HepG2 (cell line): ENCODE measurements around the gene CSH1. TPM values are rescaled to one million over a fixed set of nuclear protein-coding genes. Genes with fewer than 3 reads are reported as not detected.
A peak's percentile ranks its signal among the peaks of the same experiment; 100 is the strongest.

Experiments used
- ATAC-seq: fragments of 200-7000 bp; cut with Tn5 transposase; 3 replicates; pipeline ENCODE4 v1.9.1; 2020; ENCODE audit warnings: mild to moderate bottlenecking, moderate library complexity
- BruUV-seq: library from RNA; stranded (reverse); fragments of 400-500 nt; replicated peaks from 2 replicates; lab custom pipeline; 2021; lab: Mats Ljungman, UMichigan
- CTCF ChIA-PET: fragments of 300-600 bp; formaldehyde crosslinking; extraction: SDS; loops from one replicate; lab custom pipeline; 2021; ENCODE audit warnings: low total read pairs, inconsistent platforms, low intra/inter-chr PET ratio; lab: Yijun Ruan, JAX
- POLR2A ChIA-PET: fragments of 350-600 bp; sonication (Branson Sonifier 250); formaldehyde crosslinking; loops from one replicate; lab custom pipeline; 2020; ENCODE audit warnings: antibody characterized with exemption, inconsistent platforms; lab: Yijun Ruan, JAX
- DNase-seq: peaks from one replicate; pipeline ENCODE4 v3.0.0-alpha.2; 2015; ENCODE audit warnings: low spot score
- FAIRE-seq: peaks from 3 replicates; lab custom pipeline; 2011; peaks lifted over from hg19 to GRCh38; lab: Jason Lieb, UNC
- H2AFZ ChIP-seq: one replicate; pipeline ENCODE4 v1.6.1; 2011; ENCODE audit warnings: low read length, inconsistent platforms
- H3K27ac ChIP-seq: fragments of 300-600 bp; 3 replicates; pipeline ENCODE4 v1.8.0; 2011; ENCODE audit warnings: mixed run types, mild to moderate bottlenecking, mixed read lengths, low read length, inconsistent platforms; ENCODE audit not compliant: insufficient read depth; ENCODE audit errors: extremely low read length
- H3K27me3 ChIP-seq, 2 experiments: fragments of 200-600 bp in 1 of 2; 2 replicates in 1 of 2; 3 replicates in 1 of 2; pipeline versions ENCODE4 v1.6.0 to v1.8.0; 2011; ENCODE audit warnings: low read length in 2 of 2, mild to moderate bottlenecking in 2 of 2, moderate library complexity in 2 of 2, inconsistent platforms in 1 of 2; ENCODE audit not compliant: insufficient read depth in 2 of 2, control insufficient read depth in 1 of 2
- H3K36me3 ChIP-seq, 2 experiments: fragments of 200-600 bp in 1 of 2; replicated peaks in 1 of 2; 2 replicates in 1 of 2; 3 replicates in 1 of 2; pipeline versions ENCODE4 v1.5.1 to v1.8.0; 2011; ENCODE audit warnings: low read length in 2 of 2, inconsistent platforms in 1 of 2; ENCODE audit not compliant: insufficient read depth in 2 of 2, control insufficient read depth in 1 of 2
- H3K4me1 ChIP-seq: 2 replicates; pipeline ENCODE4 v1.5.1; 2012; ENCODE audit warnings: low read length, inconsistent platforms; ENCODE audit not compliant: insufficient read depth
- H3K4me2 ChIP-seq: 2 replicates; pipeline ENCODE4 v1.6.0; 2011; ENCODE audit warnings: low read depth, low read length, inconsistent platforms
- H3K4me3 ChIP-seq, 3 experiments: fragments of 200-600 bp in 1 of 3; sonication (generic), shearing (Covaris generic) in 1 of 3; replicated peaks in 1 of 3; 2 replicates each; pipeline ENCODE4 v1.5.1; 2011 to 2016; ENCODE audit warnings: low read length in 3 of 3, inconsistent platforms in 2 of 3, low read depth in 2 of 3, mild to moderate bottlenecking in 2 of 3, control low read depth in 1 of 3, mixed read lengths in 1 of 3; ENCODE audit not compliant: insufficient read depth in 1 of 3
- H3K79me2 ChIP-seq: one replicate; pipeline ENCODE4 v1.6.1; 2011; ENCODE audit warnings: low read length, inconsistent platforms; ENCODE audit not compliant: insufficient read depth
- H3K9ac ChIP-seq: 2 replicates; pipeline ENCODE4 v1.6.0; 2011; ENCODE audit warnings: mild to moderate bottlenecking, low read depth, low read length, inconsistent platforms; ENCODE audit not compliant: insufficient read depth
- H3K9me3 ChIP-seq: 2 replicates; pipeline ENCODE4 v1.5.1; 2012; ENCODE audit warnings: mild to moderate bottlenecking, low read length
- H4K20me1 ChIP-seq: 2 replicates; pipeline ENCODE4 v1.6.0; 2011; ENCODE audit warnings: inconsistent platforms, mild to moderate bottlenecking, low read length, moderate library complexity; ENCODE audit not compliant: insufficient read depth
- SKI ChIP-seq: fragments of 450-650 bp; IDR thresholded peaks from one replicate; pipeline ENCODE4 v1.6.1; 2018; ENCODE audit warnings: mild to moderate bottlenecking; ENCODE audit not compliant: partially characterized antibody
- THYN1 ChIP-seq: sonication (generic); formaldehyde crosslinking; IDR thresholded peaks from 2 replicates; pipeline ENCODE4 v1.8.1; 2023; ENCODE audit warnings: low read depth, mild to moderate bottlenecking, moderate library complexity, missing genetic modification reagents, borderline replicate concordance
- ZFP36 ChIP-seq: fragments of 150-350 bp; IDR thresholded peaks from 2 replicates; pipeline ENCODE4 v1.6.1; 2018; ENCODE audit warnings: borderline replicate concordance, low read length, low read depth; ENCODE audit not compliant: partially characterized antibody
- ZMYM3 ChIP-seq: sonication (generic); formaldehyde crosslinking; IDR thresholded peaks from 2 replicates; pipeline ENCODE4 v1.5.1; 2020; ENCODE audit warnings: mild to moderate bottlenecking, missing genetic modification reagents
- ZNF18 ChIP-seq: sonication (generic); formaldehyde crosslinking; IDR thresholded peaks from 2 replicates; pipeline ENCODE4 v1.8.0; 2022; ENCODE audit warnings: mild to moderate bottlenecking, missing genetic modification reagents; ENCODE audit not compliant: insufficient replicate concordance
- ZNF563 ChIP-seq: sonication (generic); formaldehyde crosslinking; IDR thresholded peaks from 2 replicates; pipeline ENCODE4 v1.8.0; 2022; ENCODE audit warnings: mild to moderate bottlenecking, moderate library complexity, missing genetic modification reagents
- ZNF687 ChIP-seq: sonication (generic); formaldehyde crosslinking; IDR thresholded peaks from 2 replicates; pipeline ENCODE4 v1.5.1; 2020; ENCODE audit warnings: mild to moderate bottlenecking, missing genetic modification reagents, moderate library complexity
- ZNF720 ChIP-seq: sonication (generic); formaldehyde crosslinking; IDR thresholded peaks from 2 replicates; pipeline ENCODE4 v1.4.0; 2020; ENCODE audit warnings: missing genetic modification reagents
- ZNF768 ChIP-seq: sonication (generic); formaldehyde crosslinking; IDR thresholded peaks from 2 replicates; pipeline ENCODE4 v1.4.0; 2020; ENCODE audit warnings: missing genetic modification reagents
- WGBS: methylation state at CpG from one replicate; pipeline ENCODE4 v1.1.6; 2017; ENCODE audit warnings: low lambda C conversion rate; 5-methylcytosine and 5-hydroxymethylcytosine counted together
- in situ Hi-C: cut with HindIII; loops from 2 replicates; pipeline ENCODE4 v1.10.0; 2017; ENCODE audit warnings: low pct_unique_long_range_greater_than_20kb; ENCODE audit not compliant: extremely low pct_ligation_motif_present
- intact Hi-C: fragments of 100-400 bp; cut with micrococcal nuclease; formaldehyde crosslinking; loops from one replicate; pipeline ENCODE4 v1.10.0; 2022; ENCODE audit not compliant: unreplicated experiment
- polyA plus RNA-seq, 8 experiments: library from polyadenylated mRNA; depleted of rRNA in 3 of 8; stranded (reverse) in 7 of 8; unstranded in 1 of 8; fragments of >200 nt; fragmentation: Illumina TruSeq in 4 of 8; extraction: Trizol in 4 of 8; gene quantifications; 2 replicates each; pipeline versions ENCODE4 v1.2.1 to v1.2.3, GENCODE V29; 2011 to 2016; ENCODE audit warnings: low read depth in 4 of 8, missing spikeins in 1 of 8, mixed read lengths in 1 of 8; ENCODE audit not compliant: insufficient read depth in 1 of 8
- total RNA-seq, 5 experiments: library from RNA; depleted of rRNA; stranded (reverse); fragments of >200 nt; fragmentation: Illumina TruSeq; extraction: Trizol; gene quantifications; 2 replicates each; pipeline ENCODE4 v1.2.3, GENCODE V29; 2016; ENCODE audit warnings: low read depth in 1 of 5

Gene CSH1
- total and polyA plus RNA-seq, 2 of the 13 experiments (the other 11 are each of a cell fraction or from before 2014, with no cell fraction given): not detected

- no peak for FAIRE-seq
- intact Hi-C loops: no loop called here
- Histone ChIP-seq H3K4me3 (no peak overlapping the region), H3K9ac (no peak overlapping the region), H3K4me1 (peaks cover 17% of the 10 kb centered on the region), H2AFZ (no peak overlapping the region), H3K9me3 (no peaks in the 10 kb centered on the region), H3K27ac (no peak overlapping the region), H3K4me2 (peak overlapping the region; percentile 92; the same call in 1 of the 2 replicates), H4K20me1 (no peaks in the 10 kb centered on the region), H3K79me2 (no peaks in the 10 kb centered on the region), H3K27me3 (peaks cover 8 to 34% of the 10 kb centered on the region in 2 experiments; a peak in 4 of 5 replicates), H3K36me3 (no peaks in the 10 kb centered on the region)
- CTCF ChIA-PET: interaction anchor here (2.4 to 3.4 kb wide), 2 partner anchors 26 to 33 kb away, joined by 10 to 25 read pairs; partner anchors contain the start of genes CSHL1 and GH1
- 36% methylated on average over 20 of the region's 24 CpGs for WGBS
- TF ChIP-seq ZNF720 (no peak), ZNF768 (CRISPR knock-in tag) (peak; percentile 97), SKI (peak; percentile 15), ZNF18 (CRISPR knock-in tag) (no peak), ZFP36 (no peak), ZMYM3 (CRISPR knock-in tag) (peak; percentile 89), THYN1 (CRISPR knock-in tag) (no peak), ZNF687 (CRISPR knock-in tag) (peak; percentile 8; the same call in 1 of the 2 replicates), ZNF563 (CRISPR knock-in tag) (peak; percentile 37; the same call in 1 of the 2 replicates)
- BruUV-seq: no TSS peak
- in situ Hi-C loops: loop anchor here (5.0 kb wide), 1 partner anchor 33 kb away; the partner anchor contains the start of gene CSHL1
- POLR2A ChIA-PET: interaction anchor here (1.4 kb wide), 1 partner anchor 172 kb away, joined by 4 read pairs; the partner anchor contains the start of genes CCDC47 and DDX42
- no peak for DNase-seq
- ATAC-seq: no peak
These were observed 48.5 kb upstream of the CSH1 start for GRCh38 chr17:63944736-63945499.
